Caco-2 (cell line): ENCODE measurements around the gene OGG1. TPM values are rescaled to one million over a fixed set of nuclear protein-coding genes. Genes with fewer than 3 reads are reported as not detected.
A peak's percentile ranks its signal among the peaks of the same experiment; 100 is the strongest.

ENCODE experiments used
- BruUV-seq: library from RNA; stranded (reverse); fragments of 400-500 nt; replicated peaks from 2 replicates; lab custom pipeline; 2021; lab: Mats Ljungman, UMichigan
- CTCF ChIA-PET: fragments of 300-600 bp; sonication (Branson Sonifier 250); formaldehyde crosslinking; loops from one replicate; lab custom pipeline; 2022; ENCODE audit warnings: antibody characterized with exemption; lab: Charles Lee
- POLR2A ChIA-PET: fragments of 300-600 bp; sonication (Branson Sonifier 250); formaldehyde crosslinking; loops from one replicate; lab custom pipeline; 2022; ENCODE audit warnings: antibody characterized with exemption; lab: Charles Lee
- DNase-seq, 2 experiments: peaks; one replicate each; pipeline versions ENCODE4 v3.0.0 to v3.0.0-alpha.2; 2020 to 2022
- H3K27me3 ChIP-seq: replicated peaks from 2 replicates; pipeline ENCODE4 v1.6.0; 2011; ENCODE audit warnings: low read length; ENCODE audit not compliant: control insufficient read depth, insufficient read depth
- H3K36me3 ChIP-seq: 2 replicates; pipeline ENCODE4 v1.5.1; 2011; ENCODE audit warnings: low read length; ENCODE audit not compliant: control insufficient read depth, insufficient read depth
- H3K4me1 ChIP-seq: fragments of 250-450 bp; sonication (Bioruptor Pico); 2 replicates; pipeline ENCODE4 v1.5.1; 2020; ENCODE audit warnings: mild to moderate bottlenecking
- H3K4me3 ChIP-seq: 2 replicates; pipeline ENCODE4 v1.5.1; 2011; ENCODE audit warnings: low read depth, mild to moderate bottlenecking, control low read depth, low read length
- H3K9me3 ChIP-seq: fragments of 250-450 bp; sonication (Bioruptor Pico); 2 replicates; pipeline ENCODE4 v1.5.1; 2020; ENCODE audit warnings: mild to moderate bottlenecking, moderate library complexity
- H3K27ac Mint-ChIP-seq: one replicate; pipeline ENCODE4 v1.8.0; 2022; ENCODE audit warnings: mixed read lengths; ENCODE audit not compliant: unreplicated experiment
- H3K27me3 Mint-ChIP-seq: one replicate; pipeline ENCODE4 v1.8.0; 2022; ENCODE audit warnings: mixed read lengths; ENCODE audit not compliant: insufficient read depth, unreplicated experiment
- H3K36me3 Mint-ChIP-seq: one replicate; pipeline ENCODE4 v1.8.0; 2022; ENCODE audit warnings: mild to moderate bottlenecking, mixed read lengths; ENCODE audit not compliant: insufficient read depth, unreplicated experiment
- H3K4me1 Mint-ChIP-seq: one replicate; pipeline ENCODE4 v1.8.0; 2022; ENCODE audit warnings: low read depth, mixed read lengths; ENCODE audit not compliant: unreplicated experiment
- H3K4me3 Mint-ChIP-seq: one replicate; pipeline ENCODE4 v1.8.0; 2022; ENCODE audit warnings: mild to moderate bottlenecking, moderate library complexity, mixed read lengths; ENCODE audit not compliant: unreplicated experiment
- H3K9me3 Mint-ChIP-seq: one replicate; pipeline ENCODE4 v1.8.0; 2022; ENCODE audit warnings: mixed read lengths; ENCODE audit not compliant: unreplicated experiment
- intact Hi-C: fragments of 100-400 bp; cut with micrococcal nuclease; formaldehyde crosslinking; loops from one replicate; pipeline ENCODE4 v1.10.0; 2022; ENCODE audit not compliant: unreplicated experiment
- total RNA-seq: library from RNA; stranded (reverse); gene quantifications from 2 replicates; pipeline ENCODE4 v1.2.3, GENCODE V29; 2022
- TF ChIP-seq, protein P1 (sequence below), 2 experiments: fragments of 200-600 bp in 1 of 2; IDR thresholded peaks; 1 replicate in 1 of 2; 2 replicates in 1 of 2; pipeline versions ENCODE4 v1.5.1 to v1.8.0; 2011 to 2022; ENCODE audit warnings: antibody characterized with exemption in 1 of 2, control low read depth in 1 of 2, inconsistent platforms in 1 of 2, low read depth in 1 of 2, low read length in 1 of 2, mild to moderate bottlenecking in 1 of 2, moderate library complexity in 1 of 2; ENCODE audit not compliant: insufficient read depth in 1 of 2, severe bottlenecking in 1 of 2, unreplicated experiment in 1 of 2

Gene OGG1
- total RNA-seq, 1 experiment from 2014 or later = 25.3 TPM

DNA sequence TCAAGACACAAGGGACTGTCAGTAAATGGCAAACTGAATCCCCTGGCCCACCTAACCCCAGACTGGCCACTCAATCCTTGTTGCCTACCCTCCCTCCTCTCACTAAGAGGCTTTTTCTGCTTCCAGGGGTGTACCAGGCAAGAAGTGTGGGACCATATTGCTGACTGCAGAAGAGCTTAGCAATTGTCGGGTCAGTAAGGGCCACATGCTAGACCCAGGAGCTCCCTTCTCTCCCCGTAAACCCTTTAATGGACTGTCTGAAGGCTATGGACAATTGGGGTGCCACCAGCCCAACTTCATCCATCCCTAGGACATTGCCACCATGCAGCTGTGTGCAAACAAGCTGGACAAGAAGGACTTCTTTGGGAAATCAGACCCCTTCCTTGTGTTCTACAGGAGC, 37.3 kb upstream of the OGG1 start:
- no peak overlapping the region for H3K4me3 ChIP-seq
- ChIA-PET POLR2A (no interaction called here), CTCF (no interaction called here)
- TF ChIP-seq, protein P1, sequence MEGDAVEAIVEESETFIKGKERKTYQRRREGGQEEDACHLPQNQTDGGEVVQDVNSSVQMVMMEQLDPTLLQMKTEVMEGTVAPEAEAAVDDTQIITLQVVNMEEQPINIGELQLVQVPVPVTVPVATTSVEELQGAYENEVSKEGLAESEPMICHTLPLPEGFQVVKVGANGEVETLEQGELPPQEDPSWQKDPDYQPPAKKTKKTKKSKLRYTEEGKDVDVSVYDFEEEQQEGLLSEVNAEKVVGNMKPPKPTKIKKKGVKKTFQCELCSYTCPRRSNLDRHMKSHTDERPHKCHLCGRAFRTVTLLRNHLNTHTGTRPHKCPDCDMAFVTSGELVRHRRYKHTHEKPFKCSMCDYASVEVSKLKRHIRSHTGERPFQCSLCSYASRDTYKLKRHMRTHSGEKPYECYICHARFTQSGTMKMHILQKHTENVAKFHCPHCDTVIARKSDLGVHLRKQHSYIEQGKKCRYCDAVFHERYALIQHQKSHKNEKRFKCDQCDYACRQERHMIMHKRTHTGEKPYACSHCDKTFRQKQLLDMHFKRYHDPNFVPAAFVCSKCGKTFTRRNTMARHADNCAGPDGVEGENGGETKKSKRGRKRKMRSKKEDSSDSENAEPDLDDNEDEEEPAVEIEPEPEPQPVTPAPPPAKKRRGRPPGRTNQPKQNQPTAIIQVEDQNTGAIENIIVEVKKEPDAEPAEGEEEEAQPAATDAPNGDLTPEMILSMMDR (IDR thresholded peaks at IDR 0.05; ENCODE audit: insufficient read depth in 1 of 2, low read depth in 1 of 2, low read length in 1 of 2, severe bottlenecking in 1 of 2, unreplicated experiment in 1 of 2) = no peak
- no peak for DNase-seq
- no peak overlapping the region for H3K27ac Mint-ChIP-seq
- H3K4me1 ChIP-seq = no peaks in the 10 kb centered on the region
- peaks cover 26% of the 10 kb centered on the region for H3K27me3 Mint-ChIP-seq
- H3K27me3 ChIP-seq = no peaks in the 10 kb centered on the region
- H3K4me3 Mint-ChIP-seq = no peak overlapping the region
- H3K4me1 Mint-ChIP-seq = no peaks in the 10 kb centered on the region
- no peaks in the 10 kb centered on the region for H3K9me3 Mint-ChIP-seq
- no peaks in the 10 kb centered on the region for H3K36me3 ChIP-seq
- no peaks in the 10 kb centered on the region for H3K36me3 Mint-ChIP-seq
- intact Hi-C loops = no loop called here
- H3K9me3 ChIP-seq = no peaks in the 10 kb centered on the region
- BruUV-seq = no TSS peak

DNA sequence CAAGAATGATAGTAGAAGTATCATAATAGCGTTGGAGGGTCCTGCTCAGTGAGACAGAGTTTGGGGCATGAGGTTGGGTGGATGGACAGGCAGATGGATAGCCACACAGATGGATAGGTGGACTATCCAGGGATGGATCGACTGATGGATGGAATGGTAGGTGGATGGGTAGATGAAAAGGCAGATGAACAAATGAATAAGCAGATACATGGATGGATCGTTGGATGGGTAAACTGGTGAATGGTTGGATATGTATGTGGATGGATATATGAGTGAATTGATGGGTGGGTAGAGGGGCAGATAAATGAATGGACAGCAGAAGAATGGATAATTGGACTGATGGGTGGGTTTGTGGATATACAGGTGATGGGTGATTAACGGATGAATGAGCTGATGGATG, 36.6 kb upstream of the OGG1 start:
- Histone ChIP-seq H3K9me3 (no peaks in the 10 kb centered on the region), H3K4me3 (no peak overlapping the region), H3K4me1 (no peaks in the 10 kb centered on the region), H3K27me3 (no peaks in the 10 kb centered on the region), H3K36me3 (no peaks in the 10 kb centered on the region)
- no peaks in the 10 kb centered on the region for H3K4me1 Mint-ChIP-seq
- no peak for DNase-seq
- peaks cover 27% of the 10 kb centered on the region for H3K27me3 Mint-ChIP-seq
- no peak overlapping the region for H3K4me3 Mint-ChIP-seq
- no TSS peak for BruUV-seq
- H3K9me3 Mint-ChIP-seq = no peaks in the 10 kb centered on the region
- no peak overlapping the region for H3K27ac Mint-ChIP-seq
- TF ChIP-seq, protein P1 (IDR thresholded peaks at IDR 0.05; ENCODE audit: insufficient read depth in 1 of 2, low read depth in 1 of 2, low read length in 1 of 2, severe bottlenecking in 1 of 2, unreplicated experiment in 1 of 2) = no peak
- H3K36me3 Mint-ChIP-seq = no peaks in the 10 kb centered on the region
- intact Hi-C loops = no loop called here
- CTCF ChIA-PET = no interaction called here
- POLR2A ChIA-PET = no interaction called here

DNA sequence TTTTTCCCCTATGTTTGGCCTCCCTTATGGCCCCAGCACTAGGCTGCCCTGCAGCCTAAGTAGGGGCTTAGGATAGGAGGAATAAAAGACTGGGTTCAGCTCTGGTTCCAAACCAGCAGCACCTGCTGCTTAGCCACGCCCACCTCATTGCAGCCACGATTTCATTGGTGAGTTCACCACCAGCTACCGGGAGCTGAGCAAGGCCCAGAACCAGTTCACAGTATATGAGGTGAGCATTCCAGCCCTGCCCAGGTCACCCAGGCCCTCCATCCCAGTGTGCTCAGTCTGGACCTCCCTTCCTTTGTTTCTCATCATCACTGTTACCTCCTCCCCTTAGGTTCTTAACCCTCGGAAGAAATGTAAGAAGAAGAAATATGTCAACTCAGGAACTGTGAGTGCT, 34.6 kb upstream of the OGG1 start:
- CTCF ChIA-PET = interaction anchor here (0.6 kb wide), 1 partner anchor 263 kb away, joined by 3 read pairs; no protein-coding TSS in a partner anchor
- intact Hi-C loops = no loop called here

More for the DNA sequence above, 34.6 kb upstream of the OGG1 start:
- Mint-ChIP-seq H3K4me1 (no peaks in the 10 kb centered on the region), H3K4me3 (no peak overlapping the region), H3K27ac (no peak overlapping the region), H3K36me3 (no peaks in the 10 kb centered on the region), H3K9me3 (no peaks in the 10 kb centered on the region), H3K27me3 (peaks cover 24% of the 10 kb centered on the region)
- POLR2A ChIA-PET = no interaction called here
- H3K27me3 ChIP-seq = no peaks in the 10 kb centered on the region
- H3K4me3 ChIP-seq = no peak overlapping the region
- H3K36me3 ChIP-seq = no peaks in the 10 kb centered on the region
- no TSS peak for BruUV-seq
- H3K4me1 ChIP-seq = no peaks in the 10 kb centered on the region
- TF ChIP-seq, protein P1 (IDR thresholded peaks at IDR 0.05; ENCODE audit: insufficient read depth in 1 of 2, low read depth in 1 of 2, low read length in 1 of 2, severe bottlenecking in 1 of 2, unreplicated experiment in 1 of 2) = no peak
- DNase-seq = peak; percentile 41 to 56
- no peaks in the 10 kb centered on the region for H3K9me3 ChIP-seq
